Activated B cell treated with CpG ODN at 0.5 μM for 24 hours (primary cell): Measurements from ENCODE around the gene LAMC3. TPM values are rescaled to one million over a fixed set of nuclear protein-coding genes. Genes with fewer than 3 reads are reported as not detected.

Experiments used
- ATAC-seq: fragments of 200-7000 bp; cut with Tn5 transposase; one replicate; pipeline ENCODE4 v1.10.0; 2021; ENCODE audit warnings: low read depth, mild to moderate bottlenecking, moderate library complexity
- CTCF ChIA-PET: fragments of 350-600 bp; sonication (Branson Sonifier 250); formaldehyde crosslinking; loops from one replicate; lab custom pipeline; 2021; ENCODE audit warnings: antibody characterized with exemption; lab: Charles Lee
- POLR2A ChIA-PET: fragments of 350-600 bp; sonication (Branson Sonifier 250); formaldehyde crosslinking; loops from one replicate; lab custom pipeline; 2021; ENCODE audit warnings: antibody characterized with exemption; lab: Charles Lee
- DNase-seq: peaks from one replicate; pipeline ENCODE4 v3.0.0; 2022
- H3K27ac Mint-ChIP-seq: one replicate; pipeline ENCODE4 v1.8.0; 2020; ENCODE audit warnings: mixed read lengths
- H3K27me3 Mint-ChIP-seq: one replicate; pipeline ENCODE4 v1.8.0; 2021; ENCODE audit warnings: mixed read lengths
- H3K36me3 Mint-ChIP-seq: one replicate; pipeline ENCODE4 v1.8.0; 2021; ENCODE audit warnings: low read depth, mixed read lengths
- H3K4me1 Mint-ChIP-seq: one replicate; pipeline ENCODE4 v1.8.0; 2021; ENCODE audit warnings: mixed read lengths
- H3K4me3 Mint-ChIP-seq: one replicate; pipeline ENCODE4 v1.8.0; 2020; ENCODE audit warnings: mild to moderate bottlenecking, mixed read lengths
- H3K9me3 Mint-ChIP-seq: one replicate; pipeline ENCODE4 v1.8.0; 2020; ENCODE audit warnings: mixed read lengths
- CTCF ChIP-seq: fragments of 200-600 bp; IDR thresholded peaks from one replicate; pipeline ENCODE4 v1.8.0; 2022; ENCODE audit warnings: antibody characterized with exemption, mild to moderate bottlenecking
- intact Hi-C: fragments of 100-400 bp; cut with micrococcal nuclease; formaldehyde crosslinking; loops from one replicate; pipeline ENCODE4 v1.15.1; 2024
- total RNA-seq: library from RNA; stranded (reverse); gene quantifications from 2 replicates; pipeline ENCODE4 v1.2.3, GENCODE V29; 2022

Gene LAMC3
- total RNA-seq, 1 donor from 2014 or later: not detected

GRCh38 chr9:131116281-131117120 is 107.5 kb downstream of the LAMC3 start:
- POLR2A ChIA-PET: no interaction called here
- DNase-seq (no peak), ATAC-seq (no peak)
- Mint-ChIP-seq H3K36me3 (no peaks in the 10 kb centered on the region), H3K27ac (no peak overlapping the region), H3K4me1 (no peaks in the 10 kb centered on the region), H3K4me3 (no peak overlapping the region), H3K9me3 (no peaks in the 10 kb centered on the region), H3K27me3 (peaks cover 15% of the 10 kb centered on the region)
- no peak for TF ChIP-seq CTCF
- CTCF ChIA-PET: no interaction called here
- intact Hi-C loops: no loop called here

- Mint-ChIP-seq H3K27ac (no peak overlapping the region), H3K27me3 (peaks cover 15% of the 10 kb centered on the region), H3K4me1 (no peaks in the 10 kb centered on the region), H3K9me3 (no peaks in the 10 kb centered on the region), H3K4me3 (no peak overlapping the region), H3K36me3 (no peaks in the 10 kb centered on the region)
- ChIA-PET CTCF (no interaction called here), POLR2A (no interaction called here)
- no peak for TF ChIP-seq CTCF
- intact Hi-C loops: no loop called here
- ATAC-seq (no peak), DNase-seq (no peak)
These were observed 108.3 kb downstream of the LAMC3 start for GRCh38 chr9:131117121-131117761.

- no peak for DNase-seq
- no peaks in the 10 kb centered on the region for H3K4me1 Mint-ChIP-seq
- POLR2A ChIA-PET: no interaction called here
- CTCF ChIA-PET: no interaction called here
- intact Hi-C loops: no loop called here
- H3K27ac Mint-ChIP-seq: no peak overlapping the region
- ATAC-seq: no peak
- H3K9me3 Mint-ChIP-seq: no peaks in the 10 kb centered on the region
- no peak overlapping the region for H3K4me3 Mint-ChIP-seq
- no peaks in the 10 kb centered on the region for H3K36me3 Mint-ChIP-seq
- no peak for TF ChIP-seq CTCF
- H3K27me3 Mint-ChIP-seq: peaks cover 13% of the 10 kb centered on the region
These were observed 108.8 kb downstream of the LAMC3 start for GRCh38 chr9:131117762-131118145.

- TF ChIP-seq CTCF: no peak
- H3K4me3 Mint-ChIP-seq: no peak overlapping the region
- H3K9me3 Mint-ChIP-seq: no peaks in the 10 kb centered on the region
- no peak overlapping the region for H3K27ac Mint-ChIP-seq
- H3K36me3 Mint-ChIP-seq: no peaks in the 10 kb centered on the region
- ChIA-PET CTCF (no interaction called here), POLR2A (interaction anchor here (0.7 kb wide), 1 partner anchor 1912 kb away, joined by 4 read pairs; no protein-coding TSS in a partner anchor)
- no peak for DNase-seq
- peaks cover under 1% of the 10 kb centered on the region for H3K4me1 Mint-ChIP-seq
- intact Hi-C loops: no loop called here
- no peak for ATAC-seq
- peaks cover 7% of the 10 kb centered on the region for H3K27me3 Mint-ChIP-seq
These were observed 110.6 kb downstream of the LAMC3 start for GRCh38 chr9:131119600-131119999.

- H3K9me3 Mint-ChIP-seq: no peaks in the 10 kb centered on the region
- no peak overlapping the region for H3K4me3 Mint-ChIP-seq
- ATAC-seq: no peak
- intact Hi-C loops: no loop called here
- ChIA-PET CTCF (no interaction called here), POLR2A (no interaction called here)
- TF ChIP-seq CTCF: no peak
- H3K27ac Mint-ChIP-seq: no peak overlapping the region
- H3K27me3 Mint-ChIP-seq: peaks cover 7% of the 10 kb centered on the region
- H3K4me1 Mint-ChIP-seq: peaks cover 9% of the 10 kb centered on the region
- peaks cover 4% of the 10 kb centered on the region for H3K36me3 Mint-ChIP-seq
- no peak for DNase-seq
These were observed 111.8 kb downstream of the LAMC3 start for GRCh38 chr9:131120620-131121228.
